Skeletal muscle tissue (tissue), 4 donors: ENCODE measurements around the gene LCP1. TPM values are rescaled to one million over a fixed set of nuclear protein-coding genes. Genes with fewer than 3 reads are reported as not detected.

ENCODE experiments used
- H3K27ac ChIP-seq: one replicate; pipeline ENCODE4 v1.7.0; 2013; ENCODE audit warnings: mild to moderate bottlenecking, low read depth, low read length, inconsistent platforms
- H3K27me3 ChIP-seq, 3 donors: one replicate each; pipeline ENCODE4 v1.7.0; 2013; ENCODE audit warnings: low read length in 3 of 3; ENCODE audit not compliant: control insufficient read depth in 3 of 3, insufficient read depth in 3 of 3
- H3K36me3 ChIP-seq, 3 donors: one replicate each; pipeline ENCODE4 v1.7.0; 2013; ENCODE audit warnings: low read length in 3 of 3; ENCODE audit not compliant: control insufficient read depth in 3 of 3, insufficient read depth in 3 of 3
- H3K4me1 ChIP-seq, 3 donors: one replicate each; pipeline ENCODE4 v1.7.0; 2013; ENCODE audit warnings: low read length in 3 of 3, mild to moderate bottlenecking in 3 of 3; ENCODE audit not compliant: control insufficient read depth in 3 of 3, insufficient read depth in 3 of 3
- H3K4me3 ChIP-seq, 3 donors: one replicate each; pipeline ENCODE4 v1.7.0; 2013; ENCODE audit warnings: low read length in 3 of 3
- H3K9ac ChIP-seq, 3 donors: one replicate each; pipeline ENCODE4 v1.7.0; 2013; ENCODE audit warnings: low read length in 3 of 3, mild to moderate bottlenecking in 3 of 3, moderate library complexity in 2 of 3, low read depth in 1 of 3
- H3K9me3 ChIP-seq, 3 donors: one replicate each; pipeline ENCODE4 v1.7.0; 2013; ENCODE audit warnings: low read length in 3 of 3; ENCODE audit not compliant: control insufficient read depth in 3 of 3
- total RNA-seq: library from RNA; depleted of rRNA; stranded (reverse); fragments of >200 nt; gene quantifications from one replicate; pipeline ENCODE4 v1.2.3, GENCODE V29; 2014
- donor health status: Osteomylitis.

Gene LCP1
- total RNA-seq, 1 donor from 2014 or later, result 25.6 TPM

- Histone ChIP-seq H3K9me3 (no peaks in the 10 kb centered on the region), H3K4me3 (no peak overlapping the region), H3K4me1 (peaks cover 0 to 3% (median 0%) of the 10 kb centered on the region in 3 donors), H3K27me3 (peaks cover 0 to 9% (median 0%) of the 10 kb centered on the region in 3 donors), H3K9ac (no peak overlapping the region), H3K36me3 (no peaks in the 10 kb centered on the region), H3K27ac (no peak overlapping the region)
Measured at GRCh38 chr13:46171739-46172138, 10.2 kb downstream of the LCP1 start.

- no peak overlapping the region for H3K27ac ChIP-seq
- H3K36me3 ChIP-seq, result no peaks in the 10 kb centered on the region
- peaks cover 0 to 9% (median 0%) of the 10 kb centered on the region in 3 donors for H3K27me3 ChIP-seq
- H3K9me3 ChIP-seq, result no peaks in the 10 kb centered on the region
- no peak overlapping the region for H3K9ac ChIP-seq
- H3K4me3 ChIP-seq, result no peak overlapping the region
- peaks cover 0 to 3% (median 0%) of the 10 kb centered on the region in 3 donors for H3K4me1 ChIP-seq
Measured at GRCh38 chr13:46171217-46171616, 10.8 kb downstream of the LCP1 start.

DNA sequence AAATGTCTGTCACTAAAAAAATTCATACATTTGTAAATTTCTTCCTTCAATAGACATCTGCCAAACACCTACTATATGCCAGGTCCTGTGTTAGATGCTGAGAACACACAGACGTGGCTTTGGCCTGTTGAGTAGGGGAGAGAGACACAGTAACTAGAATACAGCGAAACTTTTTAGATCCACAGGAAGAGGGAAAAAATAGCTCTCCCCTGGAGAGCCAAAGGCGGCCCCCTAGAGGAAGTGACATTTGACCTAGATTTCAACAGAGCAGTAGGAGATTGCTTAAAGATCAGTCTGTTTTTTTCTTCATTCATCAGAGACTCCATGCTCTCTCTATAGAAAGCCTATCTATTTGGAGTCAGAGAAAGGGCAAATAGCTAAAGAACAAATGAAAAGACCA, 11.3 kb downstream of the LCP1 start:
- Histone ChIP-seq H3K9me3 (no peaks in the 10 kb centered on the region), H3K4me1 (peaks cover 0 to 3% (median 0%) of the 10 kb centered on the region in 3 donors), H3K36me3 (no peaks in the 10 kb centered on the region), H3K9ac (no peak overlapping the region), H3K4me3 (no peak overlapping the region), H3K27ac (no peak overlapping the region), H3K27me3 (peaks cover 0 to 9% (median 0%) of the 10 kb centered on the region in 3 donors)

DNA sequence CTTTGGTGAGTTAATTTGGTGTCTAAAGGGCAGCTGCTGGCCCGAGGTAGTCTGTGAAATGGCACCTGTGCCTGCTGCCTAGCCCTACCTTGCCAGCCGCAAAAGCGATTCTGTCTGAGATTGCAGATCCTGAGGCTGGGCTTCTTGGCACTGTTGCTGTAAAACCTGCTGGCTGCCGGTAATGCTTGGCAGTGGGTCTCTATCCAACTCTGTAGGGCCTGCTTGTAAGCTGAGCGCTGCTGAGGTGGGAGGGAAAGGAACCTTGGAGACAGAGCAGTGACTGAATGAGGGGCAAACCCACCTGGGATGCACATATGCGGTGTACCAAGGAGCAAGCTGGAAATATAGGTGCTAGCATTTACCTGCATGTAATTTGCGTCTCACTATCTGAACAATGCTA, 11.7 kb downstream of the LCP1 start:
- Histone ChIP-seq H3K4me1 (peaks cover 0 to 3% (median 0%) of the 10 kb centered on the region in 3 donors), H3K4me3 (no peak overlapping the region), H3K9ac (no peak overlapping the region), H3K36me3 (no peaks in the 10 kb centered on the region), H3K9me3 (no peaks in the 10 kb centered on the region), H3K27me3 (peaks cover 0 to 9% (median 0%) of the 10 kb centered on the region in 3 donors), H3K27ac (no peak overlapping the region)

- Histone ChIP-seq H3K27ac (no peak overlapping the region), H3K9me3 (no peaks in the 10 kb centered on the region), H3K4me3 (no peak overlapping the region), H3K9ac (no peak overlapping the region), H3K4me1 (peaks cover 0 to 3% (median 0%) of the 10 kb centered on the region in 3 donors), H3K36me3 (no peaks in the 10 kb centered on the region), H3K27me3 (peaks cover 0 to 9% (median 0%) of the 10 kb centered on the region in 3 donors)
Measured at GRCh38 chr13:46169758-46170157, 12.2 kb downstream of the LCP1 start.

- no peak overlapping the region for H3K4me3 ChIP-seq
- no peaks in the 10 kb centered on the region for H3K9me3 ChIP-seq
- peaks cover 0 to 9% (median 0%) of the 10 kb centered on the region in 3 donors for H3K27me3 ChIP-seq
- H3K9ac ChIP-seq, result no peak overlapping the region
- no peaks in the 10 kb centered on the region for H3K36me3 ChIP-seq
- no peak overlapping the region for H3K27ac ChIP-seq
- peaks cover 0 to 3% (median 0%) of the 10 kb centered on the region in 3 donors for H3K4me1 ChIP-seq
Measured at GRCh38 chr13:46168783-46169182, 13.2 kb downstream of the LCP1 start.

GRCh38 chr13:46168341-46168740, 13.6 kb downstream of the LCP1 start:
- Histone ChIP-seq H3K9ac (no peak overlapping the region), H3K9me3 (no peaks in the 10 kb centered on the region), H3K36me3 (no peaks in the 10 kb centered on the region), H3K27ac (no peak overlapping the region), H3K4me1 (peaks cover 0 to 3% (median 0%) of the 10 kb centered on the region in 3 donors), H3K4me3 (no peak overlapping the region), H3K27me3 (peaks cover 0 to 9% (median 0%) of the 10 kb centered on the region in 3 donors)

DNA sequence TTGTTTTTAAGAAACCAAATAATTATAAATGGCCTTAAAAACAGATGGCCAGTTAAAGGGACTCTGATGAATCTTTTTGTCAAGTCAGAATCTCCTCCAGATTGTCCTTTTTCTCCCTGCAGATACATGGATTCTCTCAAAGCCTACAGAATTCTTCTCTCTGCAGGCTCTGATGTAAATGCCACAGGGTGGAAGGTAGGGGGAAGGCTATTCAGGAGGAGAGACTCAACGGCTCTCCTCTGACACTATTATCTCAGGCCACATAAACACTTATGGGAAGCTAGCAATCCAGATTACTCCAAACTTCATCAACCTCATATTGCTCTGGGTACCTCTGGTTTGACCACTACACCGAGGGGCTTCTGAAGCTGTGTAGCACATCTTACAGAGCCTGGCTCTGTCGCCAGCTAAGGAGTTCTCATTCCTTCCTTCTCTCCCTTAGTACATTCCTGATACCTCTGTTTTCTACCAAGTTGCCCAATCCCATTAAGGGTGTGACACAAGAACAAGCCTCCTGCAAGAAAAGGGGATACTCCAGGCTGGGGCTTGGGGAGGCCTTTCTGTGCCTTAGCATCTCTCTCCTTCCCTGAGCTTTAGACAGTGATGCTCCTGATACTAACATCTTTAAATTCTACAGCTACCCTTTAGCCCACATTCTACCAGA, 14.9 kb downstream of the LCP1 start:
- Histone ChIP-seq H3K9ac (no peak overlapping the region), H3K36me3 (no peaks in the 10 kb centered on the region), H3K4me1 (peaks cover 0 to 3% (median 0%) of the 10 kb centered on the region in 3 donors), H3K4me3 (no peak overlapping the region), H3K27me3 (peaks cover 0 to 9% (median 0%) of the 10 kb centered on the region in 3 donors), H3K27ac (no peak overlapping the region), H3K9me3 (no peaks in the 10 kb centered on the region)

- no peak overlapping the region for H3K27ac ChIP-seq
Measured at GRCh38 chr13:46166224-46166584, 15.8 kb downstream of the LCP1 start.

DNA sequence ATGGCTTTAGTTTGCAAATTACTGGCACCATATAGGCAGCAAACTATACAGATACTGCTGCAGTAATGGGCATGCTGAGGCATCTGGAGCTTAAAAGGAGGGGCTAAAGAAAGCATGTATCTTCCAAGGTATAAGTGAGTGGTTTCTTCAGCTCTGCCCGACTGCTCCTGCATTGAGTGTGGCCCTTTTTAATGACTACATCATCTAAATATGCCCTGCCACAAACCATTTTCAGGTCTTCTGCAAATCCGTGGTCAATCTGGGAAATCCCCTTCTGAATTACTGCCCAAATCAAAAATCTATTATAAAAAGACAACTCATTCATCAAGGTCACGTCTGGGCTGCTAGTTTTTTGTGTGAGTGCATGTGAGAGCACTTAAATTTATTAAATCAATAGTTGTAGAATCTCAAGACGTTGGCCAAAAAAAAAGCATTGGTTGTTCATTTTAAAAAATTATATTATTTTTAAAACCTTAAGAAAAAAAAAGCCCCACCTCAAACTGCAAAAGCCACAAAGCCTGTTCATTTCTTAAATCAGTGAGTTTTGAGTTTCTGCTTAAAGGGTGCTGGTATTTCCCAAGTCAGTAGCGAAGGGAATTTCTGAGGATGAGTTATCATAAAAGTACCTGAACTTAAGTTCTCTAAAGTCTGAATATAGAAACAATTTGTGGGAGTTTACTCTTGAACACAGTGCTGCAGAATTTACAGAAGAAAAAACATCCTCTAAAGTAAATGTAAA, 16.3 kb downstream of the LCP1 start:
- Histone ChIP-seq H3K27ac (no peak overlapping the region), H3K27me3 (peaks cover 0 to 9% (median 3%) of the 10 kb centered on the region in 3 donors), H3K4me3 (no peak overlapping the region), H3K36me3 (no peaks in the 10 kb centered on the region), H3K9ac (no peak overlapping the region), H3K9me3 (no peaks in the 10 kb centered on the region), H3K4me1 (peaks cover 0 to 3% (median 0%) of the 10 kb centered on the region in 3 donors)

More at GRCh38 chr13:46166224-46166584, 15.8 kb downstream of the LCP1 start:
- Histone ChIP-seq H3K9ac (no peak overlapping the region), H3K4me3 (no peak overlapping the region), H3K36me3 (no peaks in the 10 kb centered on the region), H3K4me1 (peaks cover 0 to 3% (median 0%) of the 10 kb centered on the region in 3 donors), H3K9me3 (no peaks in the 10 kb centered on the region), H3K27me3 (peaks cover 0 to 9% (median 2%) of the 10 kb centered on the region in 3 donors)
